HG02642 (cell line): ENCODE measurements around the gene SLC16A14.

Source experiments
- ATAC-seq: cut with Tn5 transposase; IDR thresholded peaks from one replicate; pipeline ENCODE4 v1.9.1; 2021; ENCODE audit warnings: mild to moderate bottlenecking; ENCODE audit not compliant: unreplicated experiment, poor library complexity

Gene SLC16A14

GRCh38 chr2:230043461-230043860, 25.3 kb downstream of the SLC16A14 start:
- ATAC-seq = no peak

GRCh38 chr2:230043025-230043424, 25.7 kb downstream of the SLC16A14 start:
- no peak for ATAC-seq

- ATAC-seq = no peak
These were observed 26.5 kb downstream of the SLC16A14 start for GRCh38 chr2:230042195-230042594.

- no peak for ATAC-seq
These were observed 45.4 kb downstream of the SLC16A14 start for GRCh38 chr2:230023313-230023712.

GRCh38 chr2:230019742-230020141, 49.0 kb downstream of the SLC16A14 start:
- ATAC-seq = no peak

GRCh38 chr2:230018153-230018552, 50.6 kb downstream of the SLC16A14 start:
- ATAC-seq = no peak

GRCh38 chr2:230016844-230017243, 51.9 kb downstream of the SLC16A14 start:
- no peak for ATAC-seq

GRCh38 chr2:230012267-230012884, 56.3 kb downstream of the SLC16A14 start:
- no peak for ATAC-seq

- no peak for ATAC-seq
These were observed 57.1 kb downstream of the SLC16A14 start for GRCh38 chr2:230011617-230012016.

- ATAC-seq = no peak
These were observed 58.2 kb downstream of the SLC16A14 start for GRCh38 chr2:230010501-230010900.

- no peak for ATAC-seq
These were observed 60.0 kb downstream of the SLC16A14 start for GRCh38 chr2:230008708-230009066.

GRCh38 chr2:230007931-230008707, 60.6 kb downstream of the SLC16A14 start:
- no peak for ATAC-seq

- ATAC-seq = peak; percentile 94
These were observed 68.4 kb downstream of the SLC16A14 start for GRCh38 chr2:230000118-230000841.

GRCh38 chr2:229997565-229997964, 71.2 kb downstream of the SLC16A14 start:
- ATAC-seq = no peak

GRCh38 chr2:229996320-229996719, 72.4 kb downstream of the SLC16A14 start:
- no peak for ATAC-seq

- no peak for ATAC-seq
These were observed 75.5 kb downstream of the SLC16A14 start for GRCh38 chr2:229993236-229993635.
